OCI-LY1 (cell line): Measurements from ENCODE around the gene GPR108.
"Not testable (repeated sequence)": the region's sequence is repeated elsewhere in the genome, so short reads cannot be mapped to it uniquely, and the experiment has no call there.

Experiments used
- H2AFZ ChIP-seq: fragments of 200-600 bp; sonication (generic), shearing (Covaris generic); 2 replicates; pipeline ENCODE4 v1.6.0; 2014; ENCODE audit warnings: antibody characterized with exemption, mild to moderate bottlenecking, low read length
- H3F3A ChIP-seq: fragments of 200-600 bp; sonication (generic), shearing (Covaris generic); 2 replicates; pipeline ENCODE4 v1.6.0; 2014; ENCODE audit warnings: mild to moderate bottlenecking, antibody characterized with exemption, low read length, moderate library complexity; ENCODE audit not compliant: insufficient read depth
- H3K27ac ChIP-seq: fragments of 200-600 bp; sonication (generic); 2 replicates; pipeline ENCODE4 v1.5.1; 2014; ENCODE audit warnings: low read length, mixed run types, mild to moderate bottlenecking, low read depth; ENCODE audit not compliant: poor library complexity, severe bottlenecking
- H3K27me3 ChIP-seq: fragments of 200-600 bp; sonication (generic); 2 replicates; pipeline ENCODE4 v1.6.0; 2014; ENCODE audit warnings: antibody characterized with exemption, mild to moderate bottlenecking, low read length, moderate library complexity; ENCODE audit not compliant: insufficient read depth
- H3K36me3 ChIP-seq: fragments of 200-600 bp; sonication (generic); 2 replicates; pipeline ENCODE4 v1.6.1; 2014; ENCODE audit warnings: mild to moderate bottlenecking, antibody characterized with exemption, low read length, moderate library complexity, mixed read lengths; ENCODE audit not compliant: insufficient read depth
- H3K4me1 ChIP-seq: fragments of 200-600 bp; sonication (generic); 2 replicates; pipeline ENCODE4 v1.5.1; 2014; ENCODE audit warnings: mild to moderate bottlenecking, low read length, moderate library complexity; ENCODE audit not compliant: insufficient read depth, severe bottlenecking
- H3K4me2 ChIP-seq: fragments of 200-600 bp; sonication (generic), shearing (Covaris generic); 2 replicates; pipeline ENCODE4 v1.6.1; 2014; ENCODE audit warnings: low read length
- H3K4me3 ChIP-seq: fragments of 200-600 bp; sonication (generic); 2 replicates; pipeline ENCODE4 v1.5.1; 2014; ENCODE audit warnings: low read length, low read depth, mild to moderate bottlenecking, mixed read lengths; ENCODE audit not compliant: poor library complexity, severe bottlenecking
- H3K79me2 ChIP-seq: fragments of 200-600 bp; shearing (Covaris generic); 2 replicates; pipeline ENCODE4 v1.6.1; 2016; ENCODE audit warnings: mixed run types, low read length, mixed read lengths; ENCODE audit not compliant: insufficient read depth
- H3K9ac ChIP-seq: fragments of 200-600 bp; sonication (generic), shearing (Covaris generic); 2 replicates; pipeline ENCODE4 v1.6.1; 2014; ENCODE audit warnings: mild to moderate bottlenecking, low read length, mixed read lengths
- H3K9me2 ChIP-seq: fragments of 200-600 bp; sonication (generic), shearing (Covaris generic); 2 replicates; pipeline ENCODE4 v1.6.1; 2014; ENCODE audit warnings: low read depth, mild to moderate bottlenecking, low read length, mixed read lengths
- H3K9me3 ChIP-seq: fragments of 200-600 bp; shearing (Covaris generic); 2 replicates; pipeline ENCODE4 v1.6.1; 2014; ENCODE audit warnings: low read length, mixed read lengths
- H4K20me1 ChIP-seq: fragments of 200-600 bp; sonication (generic), shearing (Covaris generic); 2 replicates; pipeline ENCODE4 v1.6.0; 2016; ENCODE audit warnings: mild to moderate bottlenecking, low read length; ENCODE audit not compliant: insufficient read depth
- EZH2 ChIP-seq: fragments of 200-600 bp; sonication (generic), shearing (Covaris generic); IDR thresholded peaks from 2 replicates; pipeline ENCODE4 v1.8.0; 2017; ENCODE audit warnings: borderline replicate concordance, mixed run types, mild to moderate bottlenecking, antibody characterized with exemption, low read length, moderate library complexity, mixed read lengths
- TF ChIP-seq, protein P1 (sequence below): fragments of 200-600 bp; sonication (generic), shearing (Covaris generic); IDR thresholded peaks from 2 replicates; pipeline ENCODE4 v1.5.1; 2017; ENCODE audit warnings: mild to moderate bottlenecking, antibody characterized with exemption, low read length, moderate library complexity, mixed read lengths

GPR108 gene

DNA sequence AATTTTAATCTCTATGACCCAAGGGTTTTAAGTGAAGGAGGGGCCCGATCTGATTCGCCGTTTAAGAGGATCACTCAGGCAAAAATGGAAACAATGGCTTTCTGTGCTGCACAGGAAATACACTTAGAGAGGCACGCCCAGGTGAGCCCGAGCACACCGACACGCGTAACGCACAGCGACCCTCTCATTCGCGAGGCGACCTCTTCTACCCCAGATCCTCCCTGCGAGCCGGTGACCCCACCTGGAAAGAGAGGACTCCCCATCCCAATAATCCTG is 29.6 kb upstream of the GPR108 start:
- TF ChIP-seq, protein P1, sequence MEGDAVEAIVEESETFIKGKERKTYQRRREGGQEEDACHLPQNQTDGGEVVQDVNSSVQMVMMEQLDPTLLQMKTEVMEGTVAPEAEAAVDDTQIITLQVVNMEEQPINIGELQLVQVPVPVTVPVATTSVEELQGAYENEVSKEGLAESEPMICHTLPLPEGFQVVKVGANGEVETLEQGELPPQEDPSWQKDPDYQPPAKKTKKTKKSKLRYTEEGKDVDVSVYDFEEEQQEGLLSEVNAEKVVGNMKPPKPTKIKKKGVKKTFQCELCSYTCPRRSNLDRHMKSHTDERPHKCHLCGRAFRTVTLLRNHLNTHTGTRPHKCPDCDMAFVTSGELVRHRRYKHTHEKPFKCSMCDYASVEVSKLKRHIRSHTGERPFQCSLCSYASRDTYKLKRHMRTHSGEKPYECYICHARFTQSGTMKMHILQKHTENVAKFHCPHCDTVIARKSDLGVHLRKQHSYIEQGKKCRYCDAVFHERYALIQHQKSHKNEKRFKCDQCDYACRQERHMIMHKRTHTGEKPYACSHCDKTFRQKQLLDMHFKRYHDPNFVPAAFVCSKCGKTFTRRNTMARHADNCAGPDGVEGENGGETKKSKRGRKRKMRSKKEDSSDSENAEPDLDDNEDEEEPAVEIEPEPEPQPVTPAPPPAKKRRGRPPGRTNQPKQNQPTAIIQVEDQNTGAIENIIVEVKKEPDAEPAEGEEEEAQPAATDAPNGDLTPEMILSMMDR: no peak
- TF ChIP-seq EZH2: no peak
- Histone ChIP-seq H3K4me3 (peak overlapping the region; percentile 81), H3K27ac (peak overlapping the region; percentile 79)

DNA sequence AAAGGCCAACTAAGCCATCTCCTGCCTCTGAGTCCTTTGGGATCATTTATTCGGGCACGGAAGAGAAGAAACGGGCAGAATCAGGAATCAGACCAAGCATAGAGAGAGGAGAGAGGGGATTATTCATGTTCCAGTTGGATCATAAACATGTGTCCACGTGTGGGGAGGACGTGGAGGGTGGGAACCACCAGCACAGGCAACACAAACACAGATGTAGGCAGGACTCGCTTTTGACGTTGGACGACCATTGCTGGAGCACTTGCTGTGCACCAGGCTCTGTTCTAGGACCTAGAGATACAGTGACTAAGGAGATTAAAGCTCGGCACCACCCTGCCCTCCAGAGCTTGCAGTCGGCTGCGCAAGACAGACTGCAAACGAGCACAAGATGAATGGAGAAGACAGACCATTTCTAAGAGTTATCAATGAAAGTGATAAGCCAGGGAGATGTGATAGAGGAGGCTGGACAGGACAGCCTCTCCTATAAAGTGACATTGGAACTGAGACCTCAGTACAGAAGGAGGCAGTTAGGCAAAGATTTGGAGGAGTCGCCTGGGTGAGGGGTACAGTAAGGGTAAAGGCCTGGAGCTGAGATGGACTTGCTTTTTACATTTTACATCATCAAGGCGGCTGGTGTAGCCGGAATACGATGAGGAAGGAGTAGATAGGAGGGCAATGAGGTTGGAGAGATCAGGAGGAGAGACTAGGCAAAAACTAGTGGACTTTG is 29.1 kb upstream of the GPR108 start:
- Histone ChIP-seq H3K9me3 (no peaks in the 10 kb centered on the region), H3K36me3 (peaks cover 4% of the 10 kb centered on the region), H3K4me2 (peak overlapping the region; percentile 100), H2AFZ (no peak overlapping the region), H3K9ac (peak overlapping the region; percentile 78), H4K20me1 (no peaks in the 10 kb centered on the region), H3K4me1 (peaks cover 28% of the 10 kb centered on the region), H3K9me2 (no peaks in the 10 kb centered on the region), H3K27ac (peak overlapping the region; percentile 79), H3K27me3 (no peaks in the 10 kb centered on the region), H3K79me2 (no peaks in the 10 kb centered on the region), H3K4me3 (peak overlapping the region; percentile 81), H3F3A (0 out of 2 replicates have a peak, but pooled peaks cover 4% of the 10 kb centered on the region)
- TF ChIP-seq, protein P1: no peak
- TF ChIP-seq EZH2: no peak

More for the DNA sequence above, 29.6 kb upstream of the GPR108 start:
- H3K9me3 ChIP-seq: no peaks in the 10 kb centered on the region
- H4K20me1 ChIP-seq: no peaks in the 10 kb centered on the region
- no peaks in the 10 kb centered on the region for H3K27me3 ChIP-seq
- H3K4me2 ChIP-seq: peak overlapping the region; percentile 100
- H3K9ac ChIP-seq: peak overlapping the region; percentile 78
- no peak overlapping the region for H2AFZ ChIP-seq
- 0 out of 2 replicates have a peak, but pooled peaks cover 4% of the 10 kb centered on the region for H3F3A ChIP-seq
- H3K9me2 ChIP-seq: no peaks in the 10 kb centered on the region
- H3K36me3 ChIP-seq: no peaks in the 10 kb centered on the region; the same call in 1 of the 2 replicates
- peaks cover 28% of the 10 kb centered on the region for H3K4me1 ChIP-seq
- H3K79me2 ChIP-seq: no peaks in the 10 kb centered on the region

DNA sequence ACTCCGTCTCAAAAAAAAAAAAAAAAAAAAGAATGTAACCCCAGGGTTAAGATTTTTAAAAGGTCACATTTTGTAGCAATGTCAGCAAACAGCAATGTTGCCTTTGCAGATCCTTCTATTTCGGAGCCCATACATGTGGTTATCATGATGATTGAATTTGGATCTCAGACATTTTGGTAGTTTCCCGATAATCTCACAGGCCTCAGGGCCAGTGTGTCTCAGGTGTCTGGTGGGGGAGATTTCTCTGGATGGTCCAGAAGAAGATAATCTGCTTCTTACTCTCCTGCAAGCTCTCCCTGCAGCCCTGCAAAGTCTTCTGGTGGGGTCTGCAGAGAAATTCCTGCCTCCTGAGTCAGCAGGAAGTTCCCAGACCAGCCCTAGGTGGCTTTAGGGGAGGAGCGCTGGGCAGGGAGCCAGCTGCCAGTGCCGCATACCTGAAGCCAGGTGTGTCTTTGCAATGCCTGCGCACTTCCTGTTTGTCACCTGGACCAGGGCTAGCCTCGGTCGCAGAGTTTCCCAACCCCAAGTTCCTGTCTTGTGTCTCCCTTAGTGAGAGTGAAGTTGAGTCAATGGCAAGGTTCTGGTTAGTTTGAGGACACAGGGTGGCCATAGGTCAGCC is 28.5 kb upstream of the GPR108 start:
- H2AFZ ChIP-seq: no peak overlapping the region
- peak overlapping the region; percentile 79 for H3K27ac ChIP-seq
- H3K36me3 ChIP-seq: peaks cover 10% of the 10 kb centered on the region
- H3K9ac ChIP-seq: peak overlapping the region; percentile 78
- H3F3A ChIP-seq: 0 out of 2 replicates have a peak, but pooled peaks cover 4% of the 10 kb centered on the region
- no peaks in the 10 kb centered on the region for H3K9me2 ChIP-seq
- H3K4me2 ChIP-seq: peak overlapping the region; percentile 100
- H3K79me2 ChIP-seq: no peaks in the 10 kb centered on the region
- peak overlapping the region; percentile 81 for H3K4me3 ChIP-seq
- H4K20me1 ChIP-seq: no peaks in the 10 kb centered on the region
- no peaks in the 10 kb centered on the region for H3K27me3 ChIP-seq
- TF ChIP-seq, protein P1: no peak
- no peak for TF ChIP-seq EZH2
- peaks cover 28% of the 10 kb centered on the region for H3K4me1 ChIP-seq
- H3K9me3 ChIP-seq: no peaks in the 10 kb centered on the region

DNA sequence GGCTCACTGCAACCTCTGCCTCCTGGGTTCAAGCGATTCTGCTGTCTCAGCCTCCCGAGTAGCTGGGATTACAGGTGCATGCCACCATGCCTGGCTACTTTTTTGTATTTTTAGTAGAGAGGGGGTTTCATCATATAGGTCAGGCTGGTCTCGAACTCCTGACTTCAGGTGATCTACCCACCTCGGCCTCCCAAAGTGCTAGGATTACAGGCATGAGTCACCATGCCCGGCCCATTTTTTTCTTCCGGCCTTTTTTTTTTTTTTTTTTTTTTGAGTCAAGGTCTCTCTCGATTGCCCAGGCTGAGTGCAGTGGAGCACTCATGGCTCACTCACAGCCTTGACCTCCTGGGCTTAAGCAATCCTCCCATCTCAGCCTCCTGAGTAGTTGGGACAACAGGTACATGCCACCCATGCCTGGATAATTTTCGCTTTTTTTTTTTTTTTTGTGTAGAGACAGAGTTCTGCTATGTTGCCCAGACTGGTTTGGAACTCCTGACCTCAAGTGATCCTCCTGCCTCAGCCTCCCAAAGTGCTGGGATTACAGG is 24.9 kb upstream of the GPR108 start:
- peaks cover 28% of the 10 kb centered on the region for H3K36me3 ChIP-seq
- not testable (repeated sequence) for H4K20me1 ChIP-seq, H3K9ac ChIP-seq, H2AFZ ChIP-seq, H3F3A ChIP-seq, H3K79me2 ChIP-seq, H3K9me3 ChIP-seq, H3K27ac ChIP-seq, H3K4me2 ChIP-seq, H3K27me3 ChIP-seq, H3K4me3 ChIP-seq, H3K9me2 ChIP-seq
- H3K4me1 ChIP-seq: peaks cover 16% of the 10 kb centered on the region
